HuH-7 (cell line): ENCODE measurements around the gene RPL36AL.

Source experiments
- DNase-seq: peaks from one replicate; pipeline ENCODE4 v3.0.0; 2011; ENCODE audit warnings: low spot score

RPL36AL gene

GRCh38 chr14:49581209-49582112 is 39.0 kb downstream of the RPL36AL start:
- no peak for DNase-seq

- DNase-seq = no peak
Observed at GRCh38 chr14:49579841-49580240, 40.6 kb downstream of the RPL36AL start.

GRCh38 chr14:49578141-49578540 is 42.3 kb downstream of the RPL36AL start:
- DNase-seq = no peak

GRCh38 chr14:49574038-49574437 is 46.4 kb downstream of the RPL36AL start:
- no peak for DNase-seq

- DNase-seq = no peak
Observed at GRCh38 chr14:49569281-49569680, 51.1 kb downstream of the RPL36AL start.
